Suprapubic skin (tissue), 4 donors: ENCODE data around the gene GALE. TPM values are rescaled to one million over a fixed set of nuclear protein-coding genes. Genes with fewer than 3 reads are reported as not detected.

ENCODE experiments used
- DNase-seq, 2 donors: peaks; one replicate each; pipeline ENCODE4 v3.0.0-alpha.2; 2019; ENCODE audit warnings: low spot score in 2 of 2
- H3K27ac ChIP-seq: fragments of 200-600 bp; sonication (generic); one replicate; pipeline ENCODE4 v1.5.1; 2019
- H3K27me3 ChIP-seq: fragments of 200-600 bp; sonication (generic); one replicate; pipeline ENCODE4 v1.5.1; 2019
- H3K36me3 ChIP-seq: fragments of 200-600 bp; sonication (generic); one replicate; pipeline ENCODE4 v1.5.1; 2019
- H3K4me1 ChIP-seq: fragments of 200-600 bp; sonication (generic); one replicate; pipeline ENCODE4 v1.5.1; 2019
- H3K4me3 ChIP-seq: fragments of 200-600 bp; sonication (generic); one replicate; pipeline ENCODE4 v1.5.1; 2019; ENCODE audit warnings: mild to moderate bottlenecking
- H3K9me3 ChIP-seq: fragments of 200-600 bp; sonication (generic); one replicate; pipeline ENCODE4 v1.5.1; 2019
- EP300 ChIP-seq: sonication (generic); formaldehyde crosslinking; IDR thresholded peaks from one replicate; pipeline ENCODE4 v1.6.1; 2017; ENCODE audit warnings: antibody characterized with exemption
- POLR2A ChIP-seq, 2 donors: fragments of 450-650 bp; IDR thresholded peaks; one replicate each; pipeline ENCODE4 v1.6.1; 2017; ENCODE audit warnings: antibody characterized with exemption in 2 of 2, mild to moderate bottlenecking in 2 of 2, moderate library complexity in 2 of 2
- POLR2AphosphoS5 ChIP-seq, 3 donors: sonication (generic); formaldehyde crosslinking; IDR thresholded peaks; one replicate each; pipeline ENCODE4 v1.6.1; 2017; ENCODE audit warnings: antibody characterized with exemption in 3 of 3
- WGBS: methylation state at CpG from one replicate; pipeline ENCODE4 v1.1.5; 2018; 5-methylcytosine and 5-hydroxymethylcytosine counted together
- total RNA-seq, 4 donors: library from RNA; depleted of rRNA; stranded (reverse); fragments of >200 nt; gene quantifications; one replicate each; pipeline ENCODE4 v1.1.0, GENCODE V29; 2016
- TF ChIP-seq, protein P1 (sequence below), 2 donors: fragments of 200-600 bp in 1 of 2; fragments of 450-650 bp in 1 of 2; sonication (generic) in 1 of 2; IDR thresholded peaks; one replicate each; pipeline ENCODE4 v1.5.1; 2016 to 2019; ENCODE audit warnings: antibody characterized with exemption in 2 of 2, mild to moderate bottlenecking in 1 of 2, moderate library complexity in 1 of 2

The GALE gene
- total RNA-seq, 4 donors from 2014 or later = 15.4 to 26.6 (median 16.9) TPM

- WGBS = 88% methylated on average over 3 of the region's 3 CpGs
- Histone ChIP-seq H3K4me3 (no peak overlapping the region), H3K4me1 (no peaks in the 10 kb centered on the region), H3K27ac (no peak overlapping the region), H3K36me3 (peaks cover 97% of the 10 kb centered on the region), H3K9me3 (no peaks in the 10 kb centered on the region), H3K27me3 (no peaks in the 10 kb centered on the region)
- TF ChIP-seq EP300 = no peak
- no peak for TF ChIP-seq POLR2A (IDR thresholded peaks at IDR 0.05)
- TF ChIP-seq POLR2AphosphoS5 (IDR thresholded peaks at IDR 0.05) = no peak
- TF ChIP-seq, protein P1, sequence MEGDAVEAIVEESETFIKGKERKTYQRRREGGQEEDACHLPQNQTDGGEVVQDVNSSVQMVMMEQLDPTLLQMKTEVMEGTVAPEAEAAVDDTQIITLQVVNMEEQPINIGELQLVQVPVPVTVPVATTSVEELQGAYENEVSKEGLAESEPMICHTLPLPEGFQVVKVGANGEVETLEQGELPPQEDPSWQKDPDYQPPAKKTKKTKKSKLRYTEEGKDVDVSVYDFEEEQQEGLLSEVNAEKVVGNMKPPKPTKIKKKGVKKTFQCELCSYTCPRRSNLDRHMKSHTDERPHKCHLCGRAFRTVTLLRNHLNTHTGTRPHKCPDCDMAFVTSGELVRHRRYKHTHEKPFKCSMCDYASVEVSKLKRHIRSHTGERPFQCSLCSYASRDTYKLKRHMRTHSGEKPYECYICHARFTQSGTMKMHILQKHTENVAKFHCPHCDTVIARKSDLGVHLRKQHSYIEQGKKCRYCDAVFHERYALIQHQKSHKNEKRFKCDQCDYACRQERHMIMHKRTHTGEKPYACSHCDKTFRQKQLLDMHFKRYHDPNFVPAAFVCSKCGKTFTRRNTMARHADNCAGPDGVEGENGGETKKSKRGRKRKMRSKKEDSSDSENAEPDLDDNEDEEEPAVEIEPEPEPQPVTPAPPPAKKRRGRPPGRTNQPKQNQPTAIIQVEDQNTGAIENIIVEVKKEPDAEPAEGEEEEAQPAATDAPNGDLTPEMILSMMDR (IDR thresholded peaks at IDR 0.05) = no peak
- no peak for DNase-seq
These were observed 43.9 kb downstream of the GALE start for GRCh38 chr1:23756676-23757075.

GRCh38 chr1:23752909-23753308, 47.6 kb downstream of the GALE start:
- Histone ChIP-seq H3K36me3 (peaks cover 81% of the 10 kb centered on the region), H3K27me3 (no peaks in the 10 kb centered on the region), H3K4me1 (peaks cover 7% of the 10 kb centered on the region), H3K9me3 (no peaks in the 10 kb centered on the region), H3K27ac (no peak overlapping the region), H3K4me3 (no peak overlapping the region)
- TF ChIP-seq EP300 = no peak
- no peak for TF ChIP-seq POLR2AphosphoS5 (IDR thresholded peaks at IDR 0.05)
- no peak for TF ChIP-seq POLR2A (IDR thresholded peaks at IDR 0.05)
- TF ChIP-seq, protein P1 (IDR thresholded peaks at IDR 0.05) = no peak
- no peak for DNase-seq
- 91% methylated on average over 1 of the region's 1 CpG for WGBS

DNA sequence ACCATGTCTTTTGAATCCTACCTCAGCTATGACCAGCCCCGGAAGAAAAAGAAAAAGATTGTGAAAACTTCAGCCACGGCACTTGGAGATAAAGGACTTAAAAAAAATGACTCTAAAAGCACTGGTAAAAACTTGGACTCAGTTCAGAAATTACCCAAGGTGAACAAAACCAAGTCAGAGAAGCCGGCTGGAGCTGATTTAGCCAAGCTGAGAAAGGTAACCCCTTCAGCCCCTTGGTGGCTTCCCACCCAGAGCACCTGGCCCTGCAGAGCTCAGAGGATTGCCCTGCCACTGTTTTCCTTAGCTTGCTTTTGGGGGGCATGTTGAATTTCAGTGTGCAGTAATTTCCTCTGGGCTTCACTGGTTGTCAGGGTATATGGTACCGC, 48.7 kb downstream of the GALE start:
- H3K27me3 ChIP-seq = no peaks in the 10 kb centered on the region
- H3K9me3 ChIP-seq = no peaks in the 10 kb centered on the region
- H3K4me1 ChIP-seq = peaks cover 17% of the 10 kb centered on the region
- peaks cover 70% of the 10 kb centered on the region for H3K36me3 ChIP-seq
- no peak for TF ChIP-seq POLR2AphosphoS5 (IDR thresholded peaks at IDR 0.05)
- no peak for TF ChIP-seq POLR2A (IDR thresholded peaks at IDR 0.05)
- DNase-seq = no peak
- no peak overlapping the region for H3K27ac ChIP-seq
- WGBS = 95% methylated on average over 4 of the region's 4 CpGs
- H3K4me3 ChIP-seq = no peak overlapping the region

DNA sequence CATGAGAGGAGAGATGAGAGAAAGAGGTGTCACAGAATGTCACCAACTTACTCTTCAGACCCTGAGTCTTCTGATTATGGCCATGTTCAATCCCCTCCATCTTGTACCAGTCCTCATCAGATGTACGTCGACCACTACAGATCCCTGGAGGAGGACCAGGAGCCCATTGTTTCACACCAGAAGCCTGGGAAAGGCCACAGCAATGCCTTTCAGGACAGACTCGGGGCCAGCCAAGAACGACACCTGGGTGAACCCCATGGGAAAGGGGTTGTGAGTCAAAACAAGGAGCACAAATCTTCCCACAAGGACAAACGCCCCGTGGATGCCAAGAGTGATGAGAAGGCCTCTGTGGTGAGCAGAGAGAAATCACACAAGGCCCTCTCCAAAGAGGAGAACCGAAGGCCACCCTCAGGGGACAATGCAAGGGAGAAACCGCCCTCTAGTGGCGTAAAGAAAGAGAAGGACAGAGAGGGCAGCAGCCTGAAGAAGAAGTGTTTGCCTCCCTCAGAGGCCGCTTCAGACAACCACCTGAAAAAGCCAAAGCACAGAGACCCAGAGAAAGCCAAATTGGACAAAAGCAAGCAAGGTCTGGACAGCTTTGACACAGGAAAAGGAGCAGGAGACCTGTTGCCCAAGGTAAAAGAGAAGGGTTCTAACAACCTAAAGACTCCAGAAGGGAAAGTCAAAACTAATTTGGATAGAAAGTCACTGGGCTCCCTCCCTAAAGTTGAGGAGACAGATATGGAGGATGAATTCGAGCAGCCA, 49.3 kb downstream of the GALE start:
- WGBS = 61% methylated on average over 11 of the region's 11 CpGs
- Histone ChIP-seq H3K9me3 (no peaks in the 10 kb centered on the region), H3K4me3 (no peak overlapping the region), H3K36me3 (peaks cover 69% of the 10 kb centered on the region), H3K27ac (no peak overlapping the region), H3K27me3 (no peaks in the 10 kb centered on the region), H3K4me1 (peaks cover 18% of the 10 kb centered on the region)
- no peak for DNase-seq
- TF ChIP-seq, protein P1 (IDR thresholded peaks at IDR 0.05) = peak in 1 of 2 donors; percentile 53
- TF ChIP-seq EP300 = no peak

DNA sequence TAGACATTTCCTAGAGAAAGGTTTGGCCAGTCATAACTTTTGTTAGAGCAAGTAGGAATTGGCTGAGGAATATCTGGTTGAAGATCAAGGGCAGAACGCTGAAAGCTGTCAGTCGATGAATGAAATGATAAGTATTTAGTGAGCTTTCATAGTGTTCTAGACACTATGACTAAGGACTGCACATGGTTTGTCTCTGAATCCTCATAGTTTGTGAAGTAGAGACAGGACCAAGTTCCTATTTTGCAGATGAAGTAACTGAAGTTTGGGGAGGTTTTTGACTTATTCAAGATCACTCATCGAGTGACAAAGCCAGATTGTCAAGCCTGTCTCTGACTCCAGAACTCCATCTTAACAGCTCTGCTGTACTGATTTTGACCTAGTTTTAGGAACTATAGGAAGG, 52.5 kb downstream of the GALE start:
- Histone ChIP-seq H3K36me3 (peaks cover 38% of the 10 kb centered on the region), H3K4me1 (peaks cover 37% of the 10 kb centered on the region), H3K27me3 (no peaks in the 10 kb centered on the region), H3K4me3 (no peak overlapping the region), H3K9me3 (no peaks in the 10 kb centered on the region), H3K27ac (no peak overlapping the region)
- WGBS = 55% methylated on average over 3 of the region's 3 CpGs
- no peak for DNase-seq
- TF ChIP-seq EP300 (no peak), POLR2AphosphoS5 (IDR thresholded peaks at IDR 0.05) (no peak), POLR2A (IDR thresholded peaks at IDR 0.05) (no peak)
- TF ChIP-seq, protein P1 (IDR thresholded peaks at IDR 0.05) = no peak

Other genes with a start within 250 kb of the GALE start
- gene ID3, start 241.3 kb downstream of the GALE start, total RNA-seq = 100 to 1,000 TPM in 3 of 4 donors, 10 to 100 TPM in 1; 91.1 to 194 (median 149) TPM
- gene RPL11, start 108.9 kb downstream of the GALE start, total RNA-seq = 1,000 to 10,000 TPM in 3 of 4 donors, 100 to 1,000 TPM in 1; 864 to 1,286 (median 1,238) TPM
- gene ELOA, start 57.3 kb downstream of the GALE start, total RNA-seq = 10 to 100 TPM; 38.2 to 58.2 (median 42.8) TPM
- gene PITHD1, start 22.3 kb downstream of the GALE start, total RNA-seq = 10 to 100 TPM; 49.4 to 93.1 (median 74.3) TPM
- gene LYPLA2, start 9.6 kb downstream of the GALE start, total RNA-seq = 10 to 100 TPM; 52.7 to 76.9 (median 63.6) TPM
- 10 to 100 TPM; 17.7 to 41.9 (median 29.3) TPM for gene HMGCL, start 24.7 kb upstream of the GALE start, total RNA-seq
- gene FUCA1, start 67.5 kb upstream of the GALE start, total RNA-seq = 10 to 100 TPM; 11.8 to 17.6 (median 13.8) TPM
- gene CNR2, start 112.6 kb upstream of the GALE start, total RNA-seq = not detected
- gene PNRC2, start 159.1 kb upstream of the GALE start, total RNA-seq = 100 to 1,000 TPM in 1 of 4 donors, 10 to 100 TPM in 3; 80.4 to 101 (median 87.9) TPM
- gene SRSF10, start 179.6 kb upstream of the GALE start, total RNA-seq = 100 to 1,000 TPM in 1 of 4 donors, 10 to 100 TPM in 3; 67.7 to 162 (median 74.2) TPM